Activated T-cell treated with anti-CD3 and anti-CD28 coated beads for 24 hours (primary cell): ENCODE results near the gene HACD3.
"Not testable (repeated sequence)": the region's sequence is repeated elsewhere in the genome, so short reads cannot be mapped to it uniquely, and the experiment has no call there.

Source experiments
- DNase-seq: peaks from one replicate; pipeline ENCODE4 v3.0.0-alpha.2; 2020; ENCODE audit warnings: low read depth

The HACD3 gene

GRCh38 chr15:65530318-65531111 lies at the start of gene HACD3:
HACD3 (plus strand) TSS chr15:65530463; CDS start chr15:65530632, 169 bp downstream.
- DNase-seq = peak; percentile 89

- no peak for DNase-seq
These were observed 45.4 kb upstream of the HACD3 start for GRCh38 chr15:65484876-65485275.

- DNase-seq = no peak
These were observed 36.2 kb upstream of the HACD3 start for GRCh38 chr15:65494076-65494475.

GRCh38 chr15:65509321-65509720 lies 20.9 kb upstream of the HACD3 start:
- no peak for DNase-seq

GRCh38 chr15:65512189-65512588 lies 18.1 kb upstream of the HACD3 start:
- DNase-seq = no peak

GRCh38 chr15:65512807-65513416 lies 17.4 kb upstream of the HACD3 start:
- DNase-seq = no peak

GRCh38 chr15:65516997-65517865 lies 13.0 kb upstream of the HACD3 start, which contains the start of gene DPP8:
DPP8 (minus strand) TSS chr15:65517689; CDS start chr15:65512553, 5,136 bp downstream.
- peak; percentile 92 for DNase-seq

GRCh38 chr15:65517866-65518207 lies 12.4 kb upstream of the HACD3 start:
- DNase-seq = no peak

- DNase-seq = no peak
These were observed 11.5 kb upstream of the HACD3 start for GRCh38 chr15:65518633-65519285.

GRCh38 chr15:65521350-65521749 lies 8.9 kb upstream of the HACD3 start:
- no peak for DNase-seq

GRCh38 chr15:65524226-65524625 lies 6.0 kb upstream of the HACD3 start:
- DNase-seq = no peak

- no peak for DNase-seq
These were observed 4.6 kb upstream of the HACD3 start for GRCh38 chr15:65525622-65526021.

GRCh38 chr15:65528461-65529060 lies 1.7 kb upstream of the HACD3 start:
- DNase-seq = no peak

- DNase-seq = no peak
These were observed 423 bp upstream of the HACD3 start for GRCh38 chr15:65529762-65530317.

- DNase-seq = no peak
These were observed 2.4 kb downstream of the HACD3 start for GRCh38 chr15:65532738-65533051.

- no peak for DNase-seq
These were observed 2.9 kb downstream of the HACD3 start for GRCh38 chr15:65533057-65533756.

- no peak for DNase-seq
These were observed 4.9 kb downstream of the HACD3 start for GRCh38 chr15:65535192-65535591.

- no peak for DNase-seq
These were observed 10.1 kb downstream of the HACD3 start for GRCh38 chr15:65540314-65540713.

GRCh38 chr15:65541231-65541820 lies 11.1 kb downstream of the HACD3 start:
- no peak for DNase-seq

- DNase-seq = no peak
These were observed 17.6 kb downstream of the HACD3 start for GRCh38 chr15:65547841-65548240.

GRCh38 chr15:65549288-65549687 lies 19.0 kb downstream of the HACD3 start:
- DNase-seq = not testable (repeated sequence)
